ENCODE results near the gene FUCA2.

The FUCA2 gene

DNA sequence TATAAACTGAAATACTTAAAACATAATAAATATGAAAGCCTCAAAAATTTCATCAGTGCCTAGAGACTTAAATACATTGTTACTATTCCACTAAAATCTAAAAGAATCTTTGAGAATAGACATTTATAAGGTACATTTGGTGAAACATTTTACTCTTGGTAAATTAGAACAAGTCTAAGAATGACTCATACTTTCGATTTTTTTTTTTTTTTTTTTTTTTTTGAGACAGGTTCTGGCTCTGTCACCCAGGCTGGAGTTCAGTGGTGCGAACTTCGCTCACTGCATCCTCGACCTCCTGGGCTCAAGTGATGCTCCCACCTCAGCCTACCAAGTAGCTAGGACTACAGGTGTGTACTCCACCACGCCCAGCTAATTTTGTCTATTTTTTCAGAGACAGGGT lies 6.4 kb downstream of the FUCA2 start:
- H3K4me3 ChIP-seq (ENCODE audit: low read length), result no peak overlapping the region
- TF ChIP-seq, protein P1, sequence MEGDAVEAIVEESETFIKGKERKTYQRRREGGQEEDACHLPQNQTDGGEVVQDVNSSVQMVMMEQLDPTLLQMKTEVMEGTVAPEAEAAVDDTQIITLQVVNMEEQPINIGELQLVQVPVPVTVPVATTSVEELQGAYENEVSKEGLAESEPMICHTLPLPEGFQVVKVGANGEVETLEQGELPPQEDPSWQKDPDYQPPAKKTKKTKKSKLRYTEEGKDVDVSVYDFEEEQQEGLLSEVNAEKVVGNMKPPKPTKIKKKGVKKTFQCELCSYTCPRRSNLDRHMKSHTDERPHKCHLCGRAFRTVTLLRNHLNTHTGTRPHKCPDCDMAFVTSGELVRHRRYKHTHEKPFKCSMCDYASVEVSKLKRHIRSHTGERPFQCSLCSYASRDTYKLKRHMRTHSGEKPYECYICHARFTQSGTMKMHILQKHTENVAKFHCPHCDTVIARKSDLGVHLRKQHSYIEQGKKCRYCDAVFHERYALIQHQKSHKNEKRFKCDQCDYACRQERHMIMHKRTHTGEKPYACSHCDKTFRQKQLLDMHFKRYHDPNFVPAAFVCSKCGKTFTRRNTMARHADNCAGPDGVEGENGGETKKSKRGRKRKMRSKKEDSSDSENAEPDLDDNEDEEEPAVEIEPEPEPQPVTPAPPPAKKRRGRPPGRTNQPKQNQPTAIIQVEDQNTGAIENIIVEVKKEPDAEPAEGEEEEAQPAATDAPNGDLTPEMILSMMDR (IDR thresholded peaks at IDR 0.05; ENCODE audit: insufficient read depth, low read depth, low read length, missing control alignments), result no peak
- DNase-seq (ENCODE audit: low read depth), result no peak

DNA sequence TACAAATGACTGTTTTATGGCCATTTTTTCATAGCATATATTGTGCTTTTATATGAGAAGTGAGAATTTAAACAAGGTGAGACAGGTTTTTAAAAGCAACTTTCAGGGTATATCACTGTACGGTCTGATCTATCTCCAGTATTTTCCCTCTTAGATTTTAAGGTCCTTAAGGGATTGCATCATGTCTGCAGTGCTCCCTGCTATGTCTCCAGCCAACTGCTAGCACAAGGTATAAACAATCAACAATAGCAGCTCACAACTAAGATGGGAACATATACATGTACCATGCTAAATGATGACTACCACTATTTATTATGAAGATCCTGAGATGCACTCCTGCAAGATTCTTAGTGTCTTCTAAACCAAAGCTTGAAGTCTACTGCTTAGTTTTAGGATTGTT lies 7.2 kb downstream of the FUCA2 start:
- no peak overlapping the region for H3K4me3 ChIP-seq (ENCODE audit: low read length)
- no peak for DNase-seq (ENCODE audit: low read depth)
- TF ChIP-seq, protein P1 (IDR thresholded peaks at IDR 0.05; ENCODE audit: insufficient read depth, low read depth, low read length, missing control alignments), result no peak

DNA sequence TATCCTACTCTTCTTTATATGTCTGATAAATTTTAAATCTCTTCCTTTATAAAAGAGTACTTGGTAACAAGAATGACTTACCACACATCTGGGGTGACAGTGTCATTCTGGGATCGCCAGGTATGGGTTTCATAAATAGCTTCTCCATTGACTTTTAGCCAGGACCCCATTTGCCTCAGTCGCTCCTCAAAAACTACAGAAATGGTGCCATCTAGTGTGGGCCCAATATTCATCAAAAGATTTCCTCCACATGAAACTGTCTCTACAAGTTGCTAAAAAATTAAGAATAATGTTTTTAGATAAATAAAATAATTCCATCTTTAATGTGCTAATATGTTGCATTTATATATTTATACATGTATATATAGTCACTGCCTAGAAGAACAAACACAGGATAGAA lies 9.7 kb downstream of the FUCA2 start:
- no peak overlapping the region for H3K4me3 ChIP-seq (ENCODE audit: low read length)
- DNase-seq (ENCODE audit: low read depth), result no peak
- TF ChIP-seq, protein P1 (IDR thresholded peaks at IDR 0.05; ENCODE audit: insufficient read depth, low read depth, low read length, missing control alignments), result no peak

DNA sequence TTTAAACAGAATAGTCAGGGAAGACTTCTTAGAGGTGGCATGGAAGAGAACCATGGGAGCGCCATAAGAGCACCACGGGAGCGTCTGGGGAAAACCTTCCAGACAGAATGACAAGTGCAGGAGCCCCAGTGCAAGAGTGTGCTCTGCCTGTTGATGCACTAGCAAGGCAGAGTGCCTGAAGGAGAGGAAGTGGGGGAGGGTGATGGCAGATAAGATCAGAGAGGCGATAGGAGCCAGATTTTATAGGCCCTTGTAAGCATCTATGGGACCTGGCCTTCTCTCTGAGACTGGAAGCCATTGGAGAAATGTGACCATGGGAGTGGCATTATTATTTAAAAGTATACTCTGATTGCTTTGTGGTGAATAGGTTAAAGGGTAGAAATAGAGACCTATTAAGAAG lies 13.1 kb downstream of the FUCA2 start:
- TF ChIP-seq, protein P1 (IDR thresholded peaks at IDR 0.05; ENCODE audit: insufficient read depth, low read depth, low read length, missing control alignments), result no peak
- H3K4me3 ChIP-seq (ENCODE audit: low read length), result no peak overlapping the region
- no peak for DNase-seq (ENCODE audit: low read depth)

DNA sequence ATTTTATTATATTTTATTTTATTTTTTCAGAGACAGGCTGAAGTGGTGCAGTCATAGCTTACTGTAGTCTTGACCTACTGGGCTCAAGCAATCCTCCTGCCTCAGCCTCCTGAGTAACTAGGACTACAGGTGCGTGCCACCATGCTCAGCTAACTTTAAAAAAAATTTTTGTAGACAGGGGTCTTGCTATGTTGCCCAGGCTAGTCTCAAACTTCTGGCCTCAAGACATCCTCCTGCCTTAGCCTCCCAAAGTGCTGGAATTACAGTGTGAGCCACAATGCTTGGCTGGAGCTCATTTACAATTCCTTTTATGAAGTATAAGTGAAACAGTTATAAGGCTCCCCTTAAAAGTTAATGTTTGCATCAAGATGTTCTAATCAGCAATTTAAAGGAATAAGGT lies 14.5 kb downstream of the FUCA2 start:
- DNase-seq (ENCODE audit: low read depth), result no peak
- H3K4me3 ChIP-seq (ENCODE audit: low read length), result no peak overlapping the region
- TF ChIP-seq, protein P1 (IDR thresholded peaks at IDR 0.05; ENCODE audit: insufficient read depth, low read depth, low read length, missing control alignments), result no peak

DNA sequence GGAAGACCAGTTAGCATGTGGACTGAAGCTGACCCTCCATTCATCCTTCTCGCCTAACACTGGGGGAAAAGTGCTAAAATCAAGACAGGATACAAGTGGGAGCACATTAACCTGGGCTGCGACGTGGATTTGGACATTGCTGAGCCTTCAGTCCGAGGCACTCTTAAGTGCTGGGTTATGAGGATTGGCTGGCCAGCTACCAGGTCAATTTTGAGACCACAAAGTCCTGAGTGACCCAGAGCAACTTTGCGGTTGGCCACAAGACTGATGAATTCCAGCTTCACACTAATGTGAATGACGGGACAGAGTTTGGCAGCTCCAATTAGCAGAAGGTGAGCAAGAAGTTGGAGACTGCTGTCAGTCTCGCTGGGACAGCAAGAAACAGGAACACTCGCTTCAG lies 20.7 kb downstream of the FUCA2 start:
- no peak for DNase-seq (ENCODE audit: low read depth)
- TF ChIP-seq, protein P1 (IDR thresholded peaks at IDR 0.05; ENCODE audit: insufficient read depth, low read depth, low read length, missing control alignments), result no peak
- H3K4me3 ChIP-seq (ENCODE audit: low read length), result no peak overlapping the region

DNA sequence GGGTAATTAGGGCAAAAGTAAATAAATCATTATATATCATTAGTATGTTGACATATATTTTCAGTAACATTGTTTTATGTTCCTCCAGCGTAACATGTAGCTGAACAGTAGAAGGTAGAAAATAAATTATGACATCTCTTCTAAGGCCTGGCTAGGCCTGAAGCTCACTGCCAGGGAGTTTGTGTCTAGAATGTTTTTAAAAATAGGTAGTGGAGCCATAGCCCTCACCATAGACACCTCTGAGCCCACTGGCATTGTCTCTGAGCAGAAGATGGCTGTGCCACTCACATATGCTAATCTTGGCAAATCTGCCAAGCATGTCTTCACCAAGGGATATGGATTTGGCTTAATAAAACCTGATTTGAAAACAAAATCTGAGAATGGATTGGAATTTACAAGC lies 21.3 kb downstream of the FUCA2 start:
- TF ChIP-seq, protein P1 (IDR thresholded peaks at IDR 0.05; ENCODE audit: insufficient read depth, low read depth, low read length, missing control alignments), result no peak
- DNase-seq (ENCODE audit: low read depth), result no peak
- H3K4me3 ChIP-seq (ENCODE audit: low read length), result no peak overlapping the region

Data from epithelial cell of esophagus (primary cell).